UCSD-AML1 (cell line): ENCODE results near the gene DET1.
"Not testable (repeated sequence)": the region's sequence is repeated elsewhere in the genome, so short reads cannot be mapped to it uniquely, and the experiment has no call there.

Experiments
- DNase-seq: peaks from one replicate; lab custom pipeline; 2025; ENCODE audit not compliant: unreplicated experiment; lab: John Stamatoyannopoulos, UW

Gene DET1

DNA sequence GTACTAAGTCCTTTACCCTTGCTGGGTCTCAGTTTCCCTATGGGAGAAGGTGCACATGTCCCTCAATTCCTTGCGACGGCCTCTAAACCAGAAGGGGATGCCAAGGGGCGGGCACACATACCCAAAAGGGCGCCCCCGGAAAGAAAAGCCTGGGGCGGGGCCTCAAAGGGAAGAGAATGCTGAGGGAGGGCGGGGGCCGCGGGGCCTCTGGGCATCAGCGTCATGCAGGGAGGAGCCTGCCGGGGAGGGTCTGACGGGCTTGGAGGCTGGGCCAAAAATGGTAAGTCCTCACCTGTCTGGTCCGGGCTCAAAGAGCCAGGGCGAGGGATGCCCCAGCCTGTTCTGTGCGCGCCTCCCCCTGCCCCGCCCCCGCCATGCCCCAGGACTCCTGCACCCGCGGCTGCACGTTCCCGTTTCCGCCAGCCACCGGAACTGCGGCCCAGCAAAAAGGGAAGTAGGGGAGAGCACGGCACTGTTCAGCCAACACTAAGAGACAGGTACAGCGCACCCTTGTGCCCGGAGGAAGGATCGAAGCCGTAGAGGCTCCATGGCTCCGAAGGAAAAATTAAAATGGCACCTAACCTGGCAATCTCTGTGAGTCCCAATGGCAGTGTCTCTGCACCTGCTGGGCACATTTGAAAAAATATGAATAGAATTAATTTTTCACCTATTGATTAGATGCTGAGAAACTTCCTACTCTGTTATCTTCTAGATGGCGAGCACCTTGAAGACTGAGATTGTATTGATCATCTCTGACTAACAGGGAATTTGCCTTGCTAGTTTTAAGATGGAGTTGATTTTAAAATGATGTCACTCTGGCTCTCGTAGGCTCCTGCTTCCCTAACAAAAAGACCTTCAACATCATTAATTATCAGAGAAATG lies at the start of gene DET1:
DET1 (minus strand) TSS at position 434 of the 882 bp plus-strand sequence. CDS start 14,976 bp downstream, outside the sequence.
- DNase-seq = peak; percentile 96

DNA sequence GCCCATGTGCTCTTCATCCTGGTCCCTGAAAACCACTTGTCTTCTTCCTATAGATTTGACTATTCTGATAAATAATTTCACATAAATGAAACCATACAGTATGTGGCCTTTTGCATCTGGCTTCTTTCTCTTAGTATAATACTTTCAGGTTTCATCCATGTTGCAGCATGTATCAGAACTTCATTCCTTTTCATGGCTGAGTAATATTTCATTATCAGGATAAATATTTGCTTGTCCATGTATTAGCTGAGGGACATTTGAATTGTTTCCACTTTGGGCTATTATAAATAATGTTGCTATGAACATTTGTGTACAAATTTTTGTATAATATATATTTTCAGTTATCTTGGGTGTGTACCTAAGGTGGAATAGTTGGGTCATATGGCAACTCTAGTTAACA lies 44.9 kb upstream of the DET1 start:
- no peak for DNase-seq

DNA sequence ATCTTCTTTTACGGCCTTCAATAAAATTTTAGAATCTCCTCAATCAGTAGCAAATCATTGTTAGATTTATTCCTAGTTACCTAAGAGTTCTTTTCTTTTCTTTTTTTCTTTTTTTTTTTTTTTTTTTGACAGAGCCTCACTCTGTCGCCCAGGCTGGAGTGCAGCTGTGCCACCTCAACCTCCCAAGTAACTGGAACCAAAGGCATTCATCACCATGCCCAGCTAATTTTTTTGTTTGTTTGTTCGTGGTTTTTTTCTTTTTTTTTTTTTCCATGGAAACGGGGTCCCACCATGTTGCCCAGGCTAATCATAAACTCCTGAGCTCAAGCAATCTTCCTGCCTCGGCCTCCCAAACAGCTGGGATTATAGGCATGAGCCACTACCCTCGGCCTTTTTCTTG lies 44.3 kb upstream of the DET1 start:
- no peak for DNase-seq

DNA sequence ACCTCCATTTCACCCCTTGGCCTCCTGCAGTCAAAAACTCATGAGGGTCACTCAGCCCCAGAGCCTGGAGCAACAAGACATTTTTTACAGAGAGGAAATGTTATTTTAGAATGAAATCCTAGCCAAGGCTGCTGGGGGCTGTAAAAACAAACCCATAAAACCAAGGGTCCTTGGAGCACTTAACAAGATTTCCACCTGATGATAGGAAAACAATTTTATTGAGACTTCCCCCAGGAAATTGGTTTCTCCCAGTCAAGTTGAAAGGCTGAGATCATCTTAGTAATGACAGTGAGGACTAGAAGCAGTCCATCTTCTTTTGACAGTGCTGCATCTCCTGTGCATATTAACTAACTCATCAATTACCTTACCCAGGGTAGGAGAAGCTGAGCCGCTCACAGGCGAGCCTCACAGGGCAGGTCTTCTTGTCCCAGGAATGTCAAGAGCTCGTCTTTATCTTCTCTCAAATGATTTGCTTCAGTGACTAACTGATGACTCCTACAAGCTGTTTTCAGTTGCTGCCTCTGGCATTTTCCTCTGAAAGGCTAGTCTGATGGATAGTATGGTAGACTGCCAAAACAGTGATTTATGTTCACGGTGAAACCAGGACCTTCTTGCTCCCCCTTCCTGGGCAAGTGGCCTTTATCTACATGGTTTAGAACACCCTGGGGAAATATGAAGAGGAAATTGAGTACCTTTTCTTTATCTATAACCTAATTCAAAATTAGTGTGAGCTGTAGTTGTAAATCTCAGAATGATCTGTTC lies 40.1 kb upstream of the DET1 start:
- no peak for DNase-seq

DNA sequence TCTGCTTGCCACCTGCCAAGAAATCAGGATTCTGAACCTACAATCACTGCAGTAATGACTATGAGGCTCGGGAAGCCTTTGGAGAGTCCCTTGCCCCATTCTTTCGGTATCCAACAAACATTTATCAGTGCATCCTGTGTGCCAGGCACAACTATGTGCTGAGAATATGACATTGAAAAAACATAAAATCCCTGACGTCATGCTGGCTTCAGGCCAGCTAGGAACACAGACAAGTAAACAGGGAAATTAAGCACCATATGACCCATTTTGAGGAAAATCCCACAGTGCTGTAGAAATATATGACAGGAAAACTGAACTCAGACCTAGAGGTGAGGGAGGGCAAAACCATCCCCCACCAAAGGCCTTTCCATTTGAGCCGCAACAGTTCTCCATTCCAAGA lies 34.1 kb upstream of the DET1 start:
- no peak for DNase-seq

DNA sequence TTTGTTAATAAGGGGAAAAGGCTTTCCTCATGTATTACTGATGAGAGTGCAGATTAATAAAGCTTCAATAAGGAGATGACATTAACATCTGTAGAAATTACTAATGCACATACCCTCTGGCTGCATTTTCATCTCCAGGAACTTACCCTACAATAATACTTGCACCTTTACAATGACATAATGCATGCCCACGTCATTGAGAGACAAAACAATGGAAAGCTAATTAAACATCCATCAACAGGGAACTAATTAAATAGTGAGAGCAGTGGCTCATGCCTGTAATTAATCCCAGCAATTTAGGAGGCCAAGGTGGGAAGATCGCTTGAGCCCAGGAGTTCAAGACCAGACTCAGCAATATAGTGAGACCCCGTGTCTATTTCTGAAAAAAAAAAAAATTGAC lies 32.8 kb upstream of the DET1 start:
- DNase-seq = no peak

DNA sequence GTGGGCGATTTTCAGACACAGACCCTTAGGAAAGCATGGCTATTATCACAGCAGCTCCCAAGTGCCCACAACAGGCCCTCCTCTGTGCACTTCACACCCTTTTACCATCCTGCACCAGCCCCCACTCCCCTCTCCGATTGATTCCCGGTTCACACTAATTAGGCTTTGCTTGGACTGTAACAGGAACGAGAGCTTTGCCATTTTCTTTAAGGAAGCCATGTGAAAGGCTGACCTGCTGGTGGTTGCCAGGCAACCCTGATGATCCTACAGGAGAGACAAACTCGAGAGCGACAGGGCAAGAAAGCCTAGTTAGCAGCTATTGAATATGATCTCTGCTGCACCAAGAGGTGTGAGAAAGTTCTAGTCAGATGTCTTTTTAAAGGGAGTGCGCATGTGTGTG lies 28.2 kb upstream of the DET1 start:
- DNase-seq = no peak

DNA sequence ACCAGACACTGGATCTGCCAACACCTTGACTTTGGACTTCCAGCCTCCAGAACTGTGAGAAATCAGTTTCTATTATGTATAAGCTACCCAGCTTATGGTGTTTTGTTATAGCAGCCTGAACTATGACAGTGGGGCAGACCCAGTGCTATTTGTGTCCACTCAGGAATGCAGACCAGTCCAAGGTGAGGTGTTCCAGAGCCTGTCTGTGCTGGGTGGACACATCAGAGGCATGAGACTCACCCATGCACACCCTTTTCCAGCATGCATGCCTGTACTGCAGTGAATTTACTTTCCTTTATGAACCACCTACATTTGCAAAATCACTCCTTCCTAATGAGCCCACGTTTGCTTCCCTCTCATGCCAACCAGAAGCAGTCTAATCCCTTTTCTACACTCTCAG lies 27.6 kb upstream of the DET1 start:
- DNase-seq = no peak

DNA sequence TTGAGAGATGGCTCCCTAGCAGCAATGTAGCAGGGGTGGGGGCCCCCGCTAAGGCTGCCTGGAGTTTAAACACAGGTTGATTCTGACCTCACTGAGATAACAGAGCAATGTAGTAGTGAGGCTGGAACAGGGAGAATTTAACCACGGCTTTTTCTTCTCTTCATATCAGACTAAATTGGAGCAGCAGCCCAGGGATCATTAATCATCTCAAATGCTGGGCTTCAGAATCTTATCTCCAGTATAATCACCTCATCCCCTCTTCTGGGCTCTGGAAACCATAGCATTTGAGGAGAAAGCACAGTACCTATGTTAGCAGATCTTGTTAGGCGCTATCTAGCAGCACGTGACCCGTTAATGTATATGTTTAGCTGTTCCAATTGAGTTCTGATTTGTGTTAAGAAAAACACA lies 25.4 kb upstream of the DET1 start:
- no peak for DNase-seq

DNA sequence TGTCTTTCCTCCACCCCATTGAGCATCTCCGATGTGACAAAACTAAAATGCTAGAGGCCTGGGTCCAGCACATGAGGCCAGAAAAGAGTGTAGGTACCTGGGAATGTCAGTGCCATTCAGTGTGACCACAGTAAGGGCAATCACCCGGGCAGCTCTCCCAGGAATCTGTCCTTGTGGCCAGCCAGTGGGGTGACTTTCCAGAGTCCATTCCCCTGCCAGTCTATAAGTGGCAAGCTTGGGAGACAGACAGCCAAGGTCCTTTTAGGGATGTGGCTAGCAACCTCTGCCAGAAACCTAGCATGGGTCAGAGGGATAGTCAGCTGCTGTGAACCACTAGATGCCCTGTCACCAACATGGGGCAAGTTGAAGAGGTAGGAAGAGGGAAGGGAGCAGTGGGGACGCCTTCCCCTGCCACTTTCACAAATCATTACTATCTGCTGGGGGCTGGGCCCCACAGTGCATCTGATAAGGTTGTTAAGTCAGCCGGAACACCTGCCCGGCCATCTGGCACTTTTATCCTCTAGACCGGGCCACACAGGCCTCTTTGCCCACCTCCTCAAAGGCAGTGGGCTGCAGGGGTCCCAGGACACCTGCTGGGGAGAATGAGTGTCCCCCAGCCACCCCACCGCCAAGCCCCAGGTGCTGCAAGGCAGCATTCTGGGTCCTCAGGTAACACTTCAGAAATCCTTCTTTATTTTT lies 24.8 kb upstream of the DET1 start:
- no peak for DNase-seq

DNA sequence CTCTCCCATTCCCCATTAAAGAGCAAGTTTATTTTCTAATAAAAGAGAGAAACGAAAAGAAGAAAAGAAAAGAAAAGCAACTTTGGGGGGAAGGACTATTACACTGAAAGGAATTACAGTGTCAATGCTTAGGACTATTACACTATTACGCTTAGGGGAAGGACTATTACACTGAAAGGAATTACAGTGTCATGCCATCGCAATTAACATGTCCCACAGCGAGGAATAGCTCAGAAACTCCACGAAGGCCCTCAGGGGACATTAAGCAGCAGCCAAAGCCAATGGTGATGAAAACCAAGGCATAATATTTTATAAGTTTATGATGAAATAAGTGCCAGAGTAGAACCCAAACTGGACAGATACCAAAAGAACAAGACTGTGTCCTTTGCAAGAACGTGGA lies 22.1 kb upstream of the DET1 start:
- DNase-seq = no peak

DNA sequence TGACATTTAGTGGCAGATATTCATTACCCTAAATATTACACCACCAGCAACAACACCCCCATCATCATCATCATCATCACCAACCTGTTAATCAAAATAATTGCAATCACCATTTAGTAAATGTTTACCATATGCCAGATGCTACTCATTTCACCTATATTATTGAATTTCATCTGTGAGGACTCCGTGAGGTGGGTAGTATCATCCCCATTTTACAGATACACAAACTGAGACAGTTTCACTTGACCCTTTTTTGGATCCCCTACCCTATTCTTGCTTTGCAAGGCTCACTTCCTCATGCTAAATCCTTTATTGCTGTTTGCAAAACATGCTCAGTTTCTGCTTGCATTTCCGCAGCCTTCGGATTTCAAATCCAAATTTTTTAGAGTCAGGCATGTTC lies 18.3 kb upstream of the DET1 start:
- DNase-seq = no peak

DNA sequence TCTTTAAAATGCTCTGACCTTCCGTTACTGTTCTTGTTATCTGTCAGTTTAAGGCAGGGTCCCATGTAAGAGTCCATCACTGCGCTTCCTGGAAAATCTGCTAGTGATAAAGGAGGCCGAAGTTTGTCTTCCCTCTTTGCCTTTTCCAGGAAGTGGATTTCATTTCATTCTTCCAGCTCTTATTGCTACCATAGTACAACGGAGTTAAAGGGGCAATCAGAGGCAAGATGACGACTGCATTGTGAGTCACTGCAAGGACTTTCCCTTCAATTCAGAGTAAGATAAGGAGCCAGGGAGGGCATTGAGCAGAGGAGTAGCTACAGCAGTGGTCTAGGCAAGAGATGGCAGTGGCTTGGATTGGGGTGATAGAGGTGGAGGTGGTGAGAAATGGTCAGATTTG lies 17.2 kb upstream of the DET1 start:
- no peak for DNase-seq

DNA sequence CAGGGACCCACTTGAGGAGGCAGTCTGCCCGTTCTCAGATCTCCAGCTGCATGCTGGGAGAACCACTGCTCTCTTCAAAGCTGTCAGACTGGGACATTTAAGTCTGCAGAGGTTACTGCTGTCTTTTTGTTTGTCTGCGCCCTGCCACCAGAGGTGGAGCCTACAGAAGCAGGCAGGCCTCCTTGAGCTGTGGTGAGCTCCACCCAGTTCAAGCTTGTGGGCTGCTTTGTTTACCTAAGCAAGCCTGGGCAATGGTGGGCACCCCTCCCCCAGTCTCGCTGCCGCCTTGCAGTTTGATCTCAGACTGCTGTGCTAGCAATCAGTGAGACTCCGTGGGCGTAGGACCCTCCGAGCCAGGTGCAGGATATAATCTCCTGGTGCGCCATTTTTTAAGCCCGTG lies 13.1 kb upstream of the DET1 start:
- not testable (repeated sequence) for DNase-seq

DNA sequence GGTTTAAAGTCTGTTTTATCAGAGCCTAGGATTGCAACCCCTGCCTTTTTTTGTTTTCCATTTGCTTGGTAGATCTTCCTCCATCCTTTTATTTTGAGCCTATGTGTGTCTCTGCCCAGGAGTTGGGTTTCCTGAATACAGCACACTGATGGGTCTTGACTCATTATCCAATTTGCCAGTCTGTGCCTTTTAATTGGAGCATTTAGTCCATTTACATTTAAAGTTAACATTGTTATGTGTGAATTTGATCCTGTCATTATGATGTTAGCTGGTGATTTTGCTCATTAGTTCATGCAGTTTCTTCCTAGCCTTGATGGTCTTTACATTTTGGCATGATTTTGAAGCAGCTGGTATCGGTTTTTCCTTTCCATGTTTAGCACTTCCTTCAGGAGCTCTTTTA lies 11.5 kb upstream of the DET1 start:
- not testable (repeated sequence) for DNase-seq

DNA sequence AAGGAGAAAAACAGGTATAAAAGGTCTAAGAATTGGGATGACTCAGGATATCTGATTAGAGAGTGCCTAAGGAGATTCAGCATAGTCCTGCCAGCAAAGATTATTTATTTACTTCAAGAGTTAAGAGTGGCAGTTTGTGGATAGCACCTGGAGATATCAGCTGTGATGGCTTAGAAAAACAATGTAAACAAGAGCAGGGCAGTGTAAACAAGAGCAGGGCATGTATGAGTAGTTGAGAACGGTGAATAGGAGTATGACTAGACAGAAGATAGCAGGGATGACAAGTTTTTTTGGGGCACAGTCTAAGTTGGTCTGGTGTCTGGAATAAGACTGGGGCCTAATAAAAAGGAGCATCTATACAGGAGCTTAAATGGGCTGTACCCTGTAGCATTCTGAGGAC lies 1.5 kb upstream of the DET1 start:
- not testable (repeated sequence) for DNase-seq

DNA sequence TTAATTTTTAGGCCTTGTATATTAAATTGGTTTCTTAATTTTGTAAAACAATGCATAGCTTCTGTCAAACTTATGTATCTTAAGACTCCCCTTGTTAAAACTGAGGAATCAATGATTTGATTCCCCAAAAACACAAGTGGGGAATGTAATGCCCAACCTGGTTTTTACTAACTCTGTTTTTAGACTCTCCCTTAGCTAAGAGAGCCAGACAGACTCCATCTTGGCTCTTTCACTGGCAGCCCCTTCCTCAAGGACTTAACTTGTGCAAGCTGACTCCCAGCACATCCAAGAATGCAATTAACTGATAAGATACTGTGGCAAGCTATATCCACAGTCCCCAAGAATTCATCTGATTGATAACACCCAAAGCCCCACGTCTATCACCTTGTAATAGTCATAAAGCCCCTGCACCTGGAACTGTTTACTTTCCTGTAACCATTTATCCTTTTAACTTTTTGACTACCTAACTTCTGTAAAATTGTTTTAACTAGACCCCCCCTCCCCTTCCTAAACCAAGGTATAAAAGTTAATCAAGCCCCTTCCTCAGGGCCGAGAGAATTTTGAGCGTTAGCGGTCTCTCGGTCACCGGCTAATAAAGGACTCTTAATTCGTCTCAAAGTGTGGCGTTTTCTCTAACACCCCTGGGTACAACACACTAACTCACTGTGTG lies 768 bp downstream of the DET1 start:
- not testable (repeated sequence) for DNase-seq

DNA sequence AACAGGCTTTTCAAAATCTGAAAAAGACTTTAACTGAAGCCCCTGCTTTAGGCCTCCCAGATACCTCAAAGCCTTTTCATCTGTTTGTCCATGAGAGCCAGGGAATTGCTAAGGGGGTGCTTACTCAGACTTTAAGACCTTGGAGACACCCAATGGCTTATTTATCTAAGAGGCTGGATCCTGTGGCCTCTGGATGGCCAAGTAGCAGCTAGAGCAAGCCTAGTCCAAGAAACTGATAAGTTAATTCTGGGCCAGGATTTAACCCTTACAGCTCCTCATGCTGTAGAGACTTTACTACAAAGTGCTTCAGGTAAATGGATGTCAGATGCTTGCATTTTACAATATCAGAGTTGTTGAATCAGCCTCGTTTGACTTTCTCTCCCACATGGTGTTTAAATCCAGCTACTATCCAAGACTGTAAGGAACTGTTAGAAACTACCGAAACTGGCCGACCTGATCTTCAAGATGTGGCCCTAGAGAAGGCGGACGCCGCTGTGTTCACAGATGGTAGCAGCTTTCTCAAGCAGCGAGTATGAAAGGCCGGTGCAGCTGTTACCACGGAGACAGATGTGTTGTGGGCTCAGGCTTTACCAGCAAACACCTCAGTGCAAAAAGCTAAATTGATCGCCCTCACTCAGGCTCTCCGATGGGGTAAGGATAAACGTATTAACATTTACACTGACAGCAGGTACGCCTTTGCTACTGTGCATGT lies 3.3 kb downstream of the DET1 start:
- DNase-seq = no peak

DNA sequence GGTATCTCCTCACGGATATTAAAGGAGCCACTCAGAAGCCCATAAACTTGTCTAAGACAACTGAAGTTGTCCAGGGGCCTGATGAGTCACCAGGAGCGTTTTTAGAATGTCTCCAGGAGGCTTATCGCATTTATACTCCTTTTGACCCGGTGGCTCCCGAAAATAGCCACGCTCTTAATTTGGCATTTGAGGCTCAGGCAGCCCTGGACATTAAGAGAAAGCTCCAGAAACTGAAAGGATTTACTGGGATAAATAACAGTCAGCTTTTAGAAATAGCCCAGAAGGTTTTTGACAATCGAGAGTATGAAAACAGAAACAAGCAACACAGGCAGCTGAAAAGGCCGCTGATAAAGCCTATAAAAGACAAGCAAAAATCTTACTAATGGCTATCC lies 4.1 kb downstream of the DET1 start:
- DNase-seq = no peak

DNA sequence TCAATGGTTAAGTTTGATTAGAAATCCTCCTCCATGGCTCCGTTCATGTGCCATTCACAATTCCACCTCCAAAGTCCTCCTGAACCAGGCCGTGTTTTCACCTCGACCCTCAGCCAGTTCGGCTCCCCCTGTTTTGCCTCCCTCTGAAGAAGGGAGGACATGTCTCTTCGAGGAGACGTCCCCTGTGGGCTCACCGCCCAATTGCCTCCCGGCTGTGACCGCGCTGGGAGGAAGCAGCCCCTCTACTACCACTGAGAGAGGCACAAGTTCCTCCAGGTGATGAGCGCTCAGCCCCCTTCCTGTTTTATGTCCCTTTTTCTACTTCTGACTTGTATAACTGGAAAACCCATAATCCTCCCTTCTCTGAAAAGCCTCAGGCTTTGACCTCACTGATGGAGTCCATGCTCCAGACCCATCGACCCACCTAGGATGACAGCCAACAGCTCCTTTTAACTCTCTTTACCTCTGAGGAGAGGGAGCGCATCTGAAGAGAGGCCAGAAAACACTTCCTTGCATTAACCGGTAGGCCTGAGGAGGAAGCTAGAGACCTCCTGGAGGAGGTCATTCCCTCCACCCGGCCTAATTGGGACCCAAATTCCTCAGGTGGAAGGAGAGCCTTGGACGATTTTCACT lies 4.7 kb downstream of the DET1 start:
- no peak for DNase-seq
